WTC11 (cell line): Measurements from ENCODE around the gene DUSP6. TPM values are rescaled to one million over a fixed set of nuclear protein-coding genes. Genes with fewer than 3 reads are reported as not detected.

Experiments used
- ATAC-seq: fragments of 200-7000 bp; cut with Tn5 transposase; 2 replicates; pipeline ENCODE4 v1.10.0; 2021; ENCODE audit warnings: mild to moderate bottlenecking, moderate library complexity
- CTCF ChIA-PET: fragments of 300-600 bp; sonication (Branson Sonifier 250); formaldehyde crosslinking; loops from one replicate; lab custom pipeline; 2021; ENCODE audit warnings: antibody characterized with exemption; lab: Charles Lee
- POLR2A ChIA-PET: fragments of 350-600 bp; sonication (Branson Sonifier 250); formaldehyde crosslinking; loops from one replicate; lab custom pipeline; 2021; ENCODE audit warnings: antibody characterized with exemption; lab: Charles Lee
- DNase-seq: peaks from one replicate; pipeline ENCODE4 v3.0.0; 2021; ENCODE audit warnings: low spot score
- H3K27ac Mint-ChIP-seq: 2 replicates; pipeline ENCODE4 v1.8.0; 2021; ENCODE audit warnings: mixed read lengths
- H3K27me3 Mint-ChIP-seq: 2 replicates; pipeline ENCODE4 v1.8.0; 2021; ENCODE audit warnings: low read depth, mild to moderate bottlenecking, moderate library complexity, mixed read lengths
- H3K36me3 Mint-ChIP-seq: 2 replicates; pipeline ENCODE4 v1.8.0; 2021; ENCODE audit warnings: mixed read lengths
- H3K4me1 Mint-ChIP-seq: 2 replicates; pipeline ENCODE4 v1.8.0; 2022; ENCODE audit warnings: mixed read lengths
- H3K4me3 Mint-ChIP-seq: 2 replicates; pipeline ENCODE4 v1.8.0; 2021; ENCODE audit warnings: mild to moderate bottlenecking, moderate library complexity, mixed read lengths
- H3K9me3 Mint-ChIP-seq: 2 replicates; pipeline ENCODE4 v1.8.0; 2021; ENCODE audit warnings: mixed read lengths
- ATF3 ChIP-seq: sonication (generic); formaldehyde crosslinking; conservative IDR thresholded peaks from 2 replicates; pipeline ENCODE4 v1.8.1; 2022; ENCODE audit warnings: mild to moderate bottlenecking, missing genetic modification reagents
- E2F4 ChIP-seq: sonication (generic); formaldehyde crosslinking; IDR thresholded peaks from 2 replicates; pipeline ENCODE4 v1.8.1; 2022; ENCODE audit warnings: low read depth, mild to moderate bottlenecking, moderate library complexity, missing genetic modification reagents, borderline replicate concordance
- ELF4 ChIP-seq: sonication (generic); formaldehyde crosslinking; IDR thresholded peaks from 2 replicates; pipeline ENCODE4 v1.8.1; 2022; ENCODE audit warnings: low read depth, mild to moderate bottlenecking, moderate library complexity, missing genetic modification reagents
- FOXP1 ChIP-seq: sonication (generic); formaldehyde crosslinking; IDR thresholded peaks from 2 replicates; pipeline ENCODE4 v1.8.0; 2022; ENCODE audit warnings: missing genetic modification reagents, mild to moderate bottlenecking, moderate library complexity, borderline replicate concordance
- GABPB1 ChIP-seq: sonication (generic); formaldehyde crosslinking; IDR thresholded peaks from 2 replicates; pipeline ENCODE4 v1.8.1; 2023; ENCODE audit warnings: mild to moderate bottlenecking, missing genetic modification reagents
- NR3C1 ChIP-seq: sonication (generic); formaldehyde crosslinking; conservative IDR thresholded peaks from 2 replicates; pipeline ENCODE4 v1.8.1; 2023; ENCODE audit warnings: low read depth, mild to moderate bottlenecking, missing genetic modification reagents
- PREB ChIP-seq: sonication (generic); formaldehyde crosslinking; IDR thresholded peaks from 2 replicates; pipeline ENCODE4 v1.8.1; 2022; ENCODE audit warnings: mild to moderate bottlenecking, missing genetic modification reagents, moderate library complexity, borderline replicate concordance
- STAT6 ChIP-seq: sonication (generic); formaldehyde crosslinking; conservative IDR thresholded peaks from 2 replicates; pipeline ENCODE4 v1.8.1; 2023; ENCODE audit warnings: mild to moderate bottlenecking, low read depth, missing genetic modification reagents, moderate library complexity
- TCF7 ChIP-seq: sonication (generic); formaldehyde crosslinking; IDR thresholded peaks from 2 replicates; pipeline ENCODE4 v1.8.0; 2022; ENCODE audit warnings: mild to moderate bottlenecking, low read depth, missing genetic modification reagents, moderate library complexity
- USF2 ChIP-seq: sonication (generic); formaldehyde crosslinking; IDR thresholded peaks from 2 replicates; pipeline ENCODE4 v1.8.1; 2023; ENCODE audit warnings: mild to moderate bottlenecking, missing genetic modification reagents, moderate library complexity
- ZNF281 ChIP-seq: sonication (generic); formaldehyde crosslinking; IDR thresholded peaks from 2 replicates; pipeline ENCODE4 v1.8.0; 2023; ENCODE audit warnings: mild to moderate bottlenecking, missing genetic modification reagents
- ZNF396 ChIP-seq: fragments of 250-450 bp; sonication (Bioruptor Pico); IDR thresholded peaks from 2 replicates; pipeline ENCODE4 v1.8.0; 2021; ENCODE audit warnings: mild to moderate bottlenecking, moderate library complexity, borderline replicate concordance
- ZSCAN18 ChIP-seq: fragments of 250-450 bp; sonication (Bioruptor Pico); IDR thresholded peaks from 2 replicates; pipeline ENCODE4 v2.1.2; 2022; ENCODE audit warnings: mild to moderate bottlenecking, moderate library complexity
- total RNA-seq: library from RNA; stranded (reverse); gene quantifications from 3 replicates; pipeline ENCODE4 v1.2.3, GENCODE V29; 2021

Gene DUSP6
- total RNA-seq, 1 experiment from 2014 or later, result 245 TPM

- TF ChIP-seq ZNF281 (CRISPR knock-in tag) (no peak), PREB (CRISPR knock-in tag) (no peak)
These were observed 3.9 kb upstream of the DUSP6 start (continued) for GRCh38 chr12:89356069-89356665.

GRCh38 chr12:89355243-89356068 lies 3.2 kb upstream of the DUSP6 start:
- TF ChIP-seq ZSCAN18, result no peak
- TF ChIP-seq GABPB1 (CRISPR knock-in tag), result 0 out of 2 replicates have a peak, but pooled peaks have one; percentile 32
- no peak for TF ChIP-seq ZNF281 (CRISPR knock-in tag)
- no peak for TF ChIP-seq NR3C1 (CRISPR knock-in tag)
- H3K4me1 Mint-ChIP-seq, result peaks cover 58% of the 10 kb centered on the region
- peak overlapping the region; percentile 97 for H3K4me3 Mint-ChIP-seq
- POLR2A ChIA-PET, result interaction anchor here (1.0 to 2.6 kb wide), 3 partner anchors 10 to 268 kb away, joined by 3 to 19 read pairs (median 3); no protein-coding TSS in a partner anchor
- H3K27me3 Mint-ChIP-seq, result peaks cover 33% of the 10 kb centered on the region
- ATAC-seq (no peak), DNase-seq (no peak)
- no peaks in the 10 kb centered on the region for H3K9me3 Mint-ChIP-seq
- H3K36me3 Mint-ChIP-seq, result peaks cover 12% of the 10 kb centered on the region
- H3K27ac Mint-ChIP-seq, result peak overlapping the region; percentile 88; the same call in 1 of the 2 replicates
- CTCF ChIA-PET, result interaction anchor here (1.7 to 2.0 kb wide), 2 partner anchors 103 to 336 kb away, joined by 5 to 9 read pairs; no protein-coding TSS in a partner anchor

- Mint-ChIP-seq H3K4me1 (peaks cover 53% of the 10 kb centered on the region), H3K9me3 (no peaks in the 10 kb centered on the region), H3K36me3 (peaks cover 21% of the 10 kb centered on the region), H3K27ac (peak overlapping the region; percentile 88), H3K4me3 (peak overlapping the region; percentile 97), H3K27me3 (peaks cover 33% of the 10 kb centered on the region)
- ChIA-PET CTCF (interaction anchor here (0.9 to 3.8 kb wide), 7 partner anchors 9 to 335 kb away, joined by 3 to 20 read pairs (median 5); partner anchors contain the start of gene GALNT4), POLR2A (interaction anchor here (0.6 to 4.4 kb wide), 8 partner anchors 9 to 268 kb away, joined by 3 to 83 read pairs (median 10); no protein-coding TSS in a partner anchor)
- ATAC-seq (no peak), DNase-seq (no peak)
- TF ChIP-seq NR3C1 (CRISPR knock-in tag), result no peak
- TF ChIP-seq ELF4 (CRISPR knock-in tag), result no peak
- no peak for TF ChIP-seq ZNF396 (CRISPR knock-in tag)
- no peak for TF ChIP-seq USF2 (CRISPR knock-in tag)
- TF ChIP-seq STAT6 (CRISPR knock-in tag), result no peak
- no peak for TF ChIP-seq TCF7 (CRISPR knock-in tag)
- no peak for TF ChIP-seq ATF3 (CRISPR knock-in tag)
- no peak for TF ChIP-seq FOXP1 (CRISPR knock-in tag)
- TF ChIP-seq E2F4 (CRISPR knock-in tag), result no peak
These were observed 2.3 kb upstream of the DUSP6 start for GRCh38 chr12:89354612-89355067.
